ENCODE measurements around the gene TMA16. TPM values are rescaled to one million over a fixed set of nuclear protein-coding genes. Genes with fewer than 3 reads are reported as not detected.
A peak's percentile ranks its signal among the peaks of the same experiment; 100 is the strongest.

TMA16 gene
- total and polyA plus RNA-seq, 2 of the 13 experiments (the other 11 are each of a cell fraction or from before 2014, with no cell fraction given): 8.1 to 52.5 TPM

- TF ChIP-seq ZFP36L1 (CRISPR knock-in tag; IDR thresholded peaks at IDR 0.05): peak; percentile 84
- peak; percentile 56; the same call in 1 of the 2 replicates for TF ChIP-seq ARHGAP35 (CRISPR knock-in tag; IDR thresholded peaks at IDR 0.05; ENCODE audit: borderline replicate concordance)
- TF ChIP-seq MIXL1 (CRISPR knock-in tag; IDR thresholded peaks at IDR 0.05): peak; percentile 88
- TF ChIP-seq GFI1 (CRISPR knock-in tag; IDR thresholded peaks at IDR 0.05; ENCODE audit: borderline replicate concordance): no peak
- peak; percentile 98 for TF ChIP-seq KDM2A (CRISPR knock-in tag; IDR thresholded peaks at IDR 0.05; ENCODE audit: borderline replicate concordance, low read depth)
- no peak for TF ChIP-seq RFX5 (IDR thresholded peaks at IDR 0.05; ENCODE audit: low read depth, low read length)
- TF ChIP-seq PHF20 (CRISPR knock-in tag; IDR thresholded peaks at IDR 0.05): peak; percentile 94
- peak; percentile 93 for TF ChIP-seq MIER3 (CRISPR knock-in tag; IDR thresholded peaks at IDR 0.05; ENCODE audit: borderline replicate concordance)
- peak; percentile 96 for TF ChIP-seq ZNF543 (CRISPR knock-in tag; IDR thresholded peaks at IDR 0.05)
- TF ChIP-seq SIX4 (CRISPR knock-in tag; IDR thresholded peaks at IDR 0.05): no peak
- TF ChIP-seq NFIB (CRISPR knock-in tag; IDR thresholded peaks at IDR 0.05; ENCODE audit: borderline replicate concordance): no peak
- TF ChIP-seq NPAS2 (CRISPR knock-in tag; IDR thresholded peaks at IDR 0.05; ENCODE audit: borderline replicate concordance): no peak
- TF ChIP-seq GPBP1L1 (CRISPR knock-in tag; IDR thresholded peaks at IDR 0.05): no peak
- TF ChIP-seq SOX5 (CRISPR knock-in tag; IDR thresholded peaks at IDR 0.05; ENCODE audit: borderline replicate concordance): peak; percentile 63
- TF ChIP-seq ZNF337 (CRISPR knock-in tag; IDR thresholded peaks at IDR 0.05; ENCODE audit: borderline replicate concordance, low read depth): no peak
- peak; percentile 93 for TF ChIP-seq ZBED4 (CRISPR knock-in tag; IDR thresholded peaks at IDR 0.05; ENCODE audit: borderline replicate concordance)
- peak; percentile 90 for TF ChIP-seq ZNF205 (CRISPR knock-in tag; IDR thresholded peaks at IDR 0.05)
- peak; percentile 97 for TF ChIP-seq TARDBP (CRISPR knock-in tag; IDR thresholded peaks at IDR 0.05)
- 0 out of 2 replicates have a peak, but pooled peaks have one; percentile 49 for TF ChIP-seq FLYWCH1 (CRISPR knock-in tag; IDR thresholded peaks at IDR 0.05)
- TF ChIP-seq PHF5A (CRISPR knock-in tag; IDR thresholded peaks at IDR 0.05; ENCODE audit: low read depth, unreplicated experiment): peak; percentile 86
- TF ChIP-seq TAF1 (CRISPR knock-in tag; IDR thresholded peaks at IDR 0.05): peak; percentile 94
- TF ChIP-seq NAIF1 (CRISPR knock-in tag; IDR thresholded peaks at IDR 0.05; ENCODE audit: borderline replicate concordance): peak; percentile 91
- TF ChIP-seq ZMYM2 (CRISPR knock-in tag; IDR thresholded peaks at IDR 0.05): no peak
These were observed at the start of gene TMA16 (continued) for GRCh38 chr4:163494360-163495241.

Data from HepG2 (cell line).